Measurements from ENCODE around the gene MINDY1. TPM values are rescaled to one million over a fixed set of nuclear protein-coding genes. Genes with fewer than 3 reads are reported as not detected.

Gene MINDY1
- total RNA-seq, 1 donor from 2014 or later: 12.5 TPM

- H3K36me3 Mint-ChIP-seq (ENCODE audit: low read depth): peaks cover 12% of the 10 kb centered on the region
- peak within 1 kb of the TSS; percentile 90 for H3K27ac Mint-ChIP-seq
- intact Hi-C loops (cut with micrococcal nuclease): loop anchor here (1.0 to 10.0 kb wide), 10 partner anchors 34 to 641 kb away; partner anchors contain the start of genes ARNT, C1orf56, CERS2 and GABPB2
- H3K27me3 Mint-ChIP-seq: no peaks in the 10 kb centered on the region
- DNase-seq: peak; percentile 98
- no peaks in the 10 kb centered on the region for H3K9me3 Mint-ChIP-seq
- peaks cover 59% of the 10 kb centered on the region for H3K4me1 Mint-ChIP-seq
- H3K4me3 Mint-ChIP-seq: peak within 1 kb of the TSS; percentile 100
Observed at GRCh38 chr1:151008244-151009205, 1.8 kb upstream of the MINDY1 start, which contains the start of gene PRUNE1. PRUNE1 (plus strand) TSS chr1:151008449; CDS start chr1:151008633, 184 bp downstream.

GRCh38 chr1:151007853-151008243 lies 1.1 kb upstream of the MINDY1 start:
- peak overlapping the region; percentile 90 for H3K27ac Mint-ChIP-seq
- H3K36me3 Mint-ChIP-seq (ENCODE audit: low read depth): peaks cover 8% of the 10 kb centered on the region
- H3K27me3 Mint-ChIP-seq: no peaks in the 10 kb centered on the region
- no peaks in the 10 kb centered on the region for H3K9me3 Mint-ChIP-seq
- no peak for DNase-seq
- H3K4me3 Mint-ChIP-seq: peak overlapping the region; percentile 100
- intact Hi-C loops (cut with micrococcal nuclease): loop anchor here (1.0 to 10.0 kb wide), 10 partner anchors 33 to 641 kb away; partner anchors contain the start of genes ARNT, C1orf56, CERS2 and GABPB2
- H3K4me1 Mint-ChIP-seq: peaks cover 61% of the 10 kb centered on the region

GRCh38 chr1:151005729-151006319 lies 878 bp downstream of the MINDY1 start:
- peak overlapping the region; percentile 100 for H3K4me3 Mint-ChIP-seq
- no peaks in the 10 kb centered on the region for H3K9me3 Mint-ChIP-seq

GRCh38 chr1:151003180-151003579 lies 3.5 kb downstream of the MINDY1 start:
- H3K4me3 Mint-ChIP-seq: peak overlapping the region; percentile 71
- H3K36me3 Mint-ChIP-seq (ENCODE audit: low read depth): peaks cover 24% of the 10 kb centered on the region
- intact Hi-C loops (cut with micrococcal nuclease): loop anchor here (10.0 kb wide), 1 partner anchor 518 kb away; the partner anchor contains the start of gene TARS2
- peaks cover 64% of the 10 kb centered on the region for H3K4me1 Mint-ChIP-seq
- H3K9me3 Mint-ChIP-seq: no peaks in the 10 kb centered on the region
- peak; percentile 70 for DNase-seq
- no peak overlapping the region for H3K27ac Mint-ChIP-seq
- no peaks in the 10 kb centered on the region for H3K27me3 Mint-ChIP-seq

More at GRCh38 chr1:151005729-151006319, 878 bp downstream of the MINDY1 start:
- Mint-ChIP-seq H3K27me3 (no peaks in the 10 kb centered on the region), H3K27ac (peak overlapping the region; percentile 90), H3K4me1 (peaks cover 68% of the 10 kb centered on the region), H3K36me3 (ENCODE audit: low read depth) (peaks cover 17% of the 10 kb centered on the region)
- intact Hi-C loops (cut with micrococcal nuclease): loop anchor here (5.0 to 10.0 kb wide), 4 partner anchors 394 to 639 kb away; partner anchors contain the start of gene TARS2
- peak; percentile 70 for DNase-seq

GRCh38 chr1:151002611-151003010 lies 4.1 kb downstream of the MINDY1 start:
- H3K27ac Mint-ChIP-seq: peak overlapping the region; percentile 14
- peaks cover 61% of the 10 kb centered on the region for H3K4me1 Mint-ChIP-seq
- peaks cover 24% of the 10 kb centered on the region for H3K36me3 Mint-ChIP-seq (ENCODE audit: low read depth)
- DNase-seq: no peak
- H3K9me3 Mint-ChIP-seq: no peaks in the 10 kb centered on the region
- H3K4me3 Mint-ChIP-seq: peak overlapping the region; percentile 71
- intact Hi-C loops (cut with micrococcal nuclease): loop anchor here (10.0 kb wide), 1 partner anchor 518 kb away; the partner anchor contains the start of gene TARS2
- no peaks in the 10 kb centered on the region for H3K27me3 Mint-ChIP-seq

GRCh38 chr1:151002051-151002450 lies 4.7 kb downstream of the MINDY1 start:
- Mint-ChIP-seq H3K4me1 (peaks cover 55% of the 10 kb centered on the region), H3K27me3 (no peaks in the 10 kb centered on the region), H3K36me3 (ENCODE audit: low read depth) (peaks cover 27% of the 10 kb centered on the region), H3K27ac (no peak overlapping the region), H3K9me3 (no peaks in the 10 kb centered on the region), H3K4me3 (no peak overlapping the region)
- intact Hi-C loops (cut with micrococcal nuclease): loop anchor here (10.0 kb wide), 1 partner anchor 517 kb away; the partner anchor contains the start of gene TARS2
- no peak for DNase-seq

- H3K36me3 Mint-ChIP-seq (ENCODE audit: low read depth): peaks cover 31% of the 10 kb centered on the region
- peaks cover 51% of the 10 kb centered on the region for H3K4me1 Mint-ChIP-seq
- H3K9me3 Mint-ChIP-seq: no peaks in the 10 kb centered on the region
- no peak for DNase-seq
- intact Hi-C loops (cut with micrococcal nuclease): loop anchor here (10.0 kb wide), 1 partner anchor 517 kb away; the partner anchor contains the start of gene TARS2
- no peak overlapping the region for H3K4me3 Mint-ChIP-seq
- H3K27ac Mint-ChIP-seq: peak overlapping the region; percentile 7
- no peaks in the 10 kb centered on the region for H3K27me3 Mint-ChIP-seq
Observed at GRCh38 chr1:151001602-151002001, 5.1 kb downstream of the MINDY1 start.

GRCh38 chr1:151000408-151000807 lies 6.3 kb downstream of the MINDY1 start:
- H3K27ac Mint-ChIP-seq: no peak overlapping the region
- H3K36me3 Mint-ChIP-seq (ENCODE audit: low read depth): peaks cover 31% of the 10 kb centered on the region
- no peaks in the 10 kb centered on the region for H3K27me3 Mint-ChIP-seq
- intact Hi-C loops (cut with micrococcal nuclease): loop anchor here (10.0 kb wide), 1 partner anchor 516 kb away; the partner anchor contains the start of gene TARS2
- DNase-seq: no peak
- no peak overlapping the region for H3K4me3 Mint-ChIP-seq
- no peaks in the 10 kb centered on the region for H3K9me3 Mint-ChIP-seq
- H3K4me1 Mint-ChIP-seq: peaks cover 44% of the 10 kb centered on the region

GRCh38 chr1:150999926-151000325 lies 6.8 kb downstream of the MINDY1 start:
- intact Hi-C loops (cut with micrococcal nuclease): loop anchor here (10.0 kb wide), 1 partner anchor 515 kb away; the partner anchor contains the start of gene TARS2
- Mint-ChIP-seq H3K4me1 (peaks cover 43% of the 10 kb centered on the region), H3K27me3 (no peaks in the 10 kb centered on the region), H3K9me3 (no peaks in the 10 kb centered on the region), H3K4me3 (no peak overlapping the region), H3K36me3 (ENCODE audit: low read depth) (peaks cover 31% of the 10 kb centered on the region), H3K27ac (no peak overlapping the region)
- no peak for DNase-seq

- intact Hi-C loops (cut with micrococcal nuclease): no loop called here
Observed at GRCh38 chr1:150999051-150999674, 7.5 kb downstream of the MINDY1 start.

GRCh38 chr1:150997949-150998348 lies 8.8 kb downstream of the MINDY1 start:
- Mint-ChIP-seq H3K27ac (no peak overlapping the region), H3K27me3 (no peaks in the 10 kb centered on the region), H3K36me3 (ENCODE audit: low read depth) (peaks cover 31% of the 10 kb centered on the region), H3K4me1 (peaks cover 28% of the 10 kb centered on the region), H3K4me3 (no peak overlapping the region), H3K9me3 (no peaks in the 10 kb centered on the region)
- intact Hi-C loops (cut with micrococcal nuclease): no loop called here
- no peak for DNase-seq

More at GRCh38 chr1:150999051-150999674, 7.5 kb downstream of the MINDY1 start:
- Mint-ChIP-seq H3K36me3 (ENCODE audit: low read depth) (peaks cover 31% of the 10 kb centered on the region), H3K9me3 (no peaks in the 10 kb centered on the region), H3K27me3 (no peaks in the 10 kb centered on the region), H3K4me3 (no peak overlapping the region), H3K27ac (no peak overlapping the region), H3K4me1 (peaks cover 37% of the 10 kb centered on the region)
- no peak for DNase-seq

GRCh38 chr1:150997126-150997872 lies 9.4 kb downstream of the MINDY1 start:
- DNase-seq: no peak
- Mint-ChIP-seq H3K4me3 (no peak overlapping the region), H3K4me1 (peaks cover 21% of the 10 kb centered on the region), H3K27me3 (no peaks in the 10 kb centered on the region), H3K9me3 (no peaks in the 10 kb centered on the region), H3K27ac (no peak overlapping the region), H3K36me3 (ENCODE audit: low read depth) (peaks cover 29% of the 10 kb centered on the region)
- intact Hi-C loops (cut with micrococcal nuclease): no loop called here
